ENCODE data around the gene ADAMTSL5.

Gene ADAMTSL5

DNA sequence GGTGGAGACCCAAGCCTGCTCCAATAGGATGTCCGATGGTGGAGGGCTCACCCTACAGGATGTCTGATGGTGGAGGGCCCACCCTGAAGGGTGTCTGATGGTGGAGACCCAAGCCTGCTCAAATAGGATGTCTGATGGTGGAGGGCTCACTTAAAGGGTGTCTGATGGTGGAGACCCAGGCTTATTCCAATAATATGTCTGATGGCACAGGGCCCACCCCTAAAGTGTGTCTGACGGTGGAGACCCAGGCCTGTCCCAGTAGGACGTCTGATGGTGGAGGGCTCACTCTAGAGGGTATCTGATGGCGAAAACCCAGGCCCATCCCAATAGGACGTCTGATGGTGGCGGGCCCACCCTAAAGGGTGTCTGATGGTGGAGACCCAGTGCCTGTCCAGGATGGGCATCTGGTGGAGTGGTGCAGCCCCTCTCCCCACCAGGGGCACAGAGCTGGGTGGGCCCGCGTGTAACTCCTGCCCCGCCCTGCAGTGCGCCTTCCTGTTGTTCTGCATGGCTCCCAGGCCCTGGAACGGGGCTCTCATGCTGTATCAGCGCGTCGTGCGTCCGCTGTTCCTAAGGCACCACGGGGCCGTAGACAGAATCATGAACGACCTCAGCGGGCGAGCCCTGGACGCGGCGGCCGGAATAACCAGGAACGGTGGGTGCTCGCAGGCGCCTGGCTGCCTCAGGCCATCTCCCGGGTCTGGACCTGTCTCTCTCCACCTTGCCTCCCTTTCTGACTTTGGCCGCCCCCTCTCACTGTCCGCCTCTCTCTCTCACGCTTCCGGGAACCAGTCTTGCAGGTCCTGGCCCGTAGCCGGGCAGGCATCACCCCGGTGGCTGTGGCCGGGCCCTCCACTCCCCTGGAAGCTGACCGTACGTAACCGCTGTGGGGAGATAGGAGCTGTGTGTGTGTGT is 16.8 kb downstream of the ADAMTSL5 start:
- DNase-seq (ENCODE audit: low read depth, low spot score) = no peak

DNA sequence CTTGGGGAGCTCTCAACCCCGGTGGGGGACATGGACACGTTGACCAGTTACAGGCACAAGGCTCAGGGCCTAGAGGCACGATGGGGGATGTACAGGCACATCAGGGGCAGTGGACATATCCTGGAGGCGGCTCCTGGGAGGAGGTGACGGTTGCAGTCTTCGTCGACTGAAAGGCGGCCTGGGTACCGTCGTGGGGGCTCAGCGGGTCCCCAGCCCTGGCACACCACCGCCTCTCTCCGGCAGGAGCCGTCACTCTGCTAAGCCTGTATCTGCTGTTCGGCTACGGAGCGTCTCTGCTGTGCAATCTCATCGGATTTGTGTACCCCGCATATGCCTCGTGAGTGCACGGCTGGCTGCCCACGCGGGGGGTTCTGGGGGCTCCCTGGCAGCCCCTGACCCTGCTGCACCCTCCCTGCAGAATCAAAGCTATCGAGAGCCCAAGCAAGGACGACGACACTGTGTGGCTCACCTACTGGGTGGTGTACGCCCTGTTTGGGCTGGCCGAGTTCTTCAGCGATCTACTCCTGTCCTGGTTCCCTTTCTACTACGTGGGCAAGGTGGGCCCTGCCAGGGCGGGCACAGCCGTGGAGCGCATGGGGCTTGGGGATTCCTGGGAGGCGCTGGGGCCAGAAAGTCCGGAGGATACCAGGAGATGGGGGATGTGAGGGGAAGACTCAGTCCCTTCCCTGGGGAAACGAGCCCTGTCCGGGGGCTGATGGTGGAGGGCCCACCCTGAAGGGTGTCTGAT is 17.6 kb downstream of the ADAMTSL5 start:
- DNase-seq (ENCODE audit: low read depth, low spot score) = no peak

DNA sequence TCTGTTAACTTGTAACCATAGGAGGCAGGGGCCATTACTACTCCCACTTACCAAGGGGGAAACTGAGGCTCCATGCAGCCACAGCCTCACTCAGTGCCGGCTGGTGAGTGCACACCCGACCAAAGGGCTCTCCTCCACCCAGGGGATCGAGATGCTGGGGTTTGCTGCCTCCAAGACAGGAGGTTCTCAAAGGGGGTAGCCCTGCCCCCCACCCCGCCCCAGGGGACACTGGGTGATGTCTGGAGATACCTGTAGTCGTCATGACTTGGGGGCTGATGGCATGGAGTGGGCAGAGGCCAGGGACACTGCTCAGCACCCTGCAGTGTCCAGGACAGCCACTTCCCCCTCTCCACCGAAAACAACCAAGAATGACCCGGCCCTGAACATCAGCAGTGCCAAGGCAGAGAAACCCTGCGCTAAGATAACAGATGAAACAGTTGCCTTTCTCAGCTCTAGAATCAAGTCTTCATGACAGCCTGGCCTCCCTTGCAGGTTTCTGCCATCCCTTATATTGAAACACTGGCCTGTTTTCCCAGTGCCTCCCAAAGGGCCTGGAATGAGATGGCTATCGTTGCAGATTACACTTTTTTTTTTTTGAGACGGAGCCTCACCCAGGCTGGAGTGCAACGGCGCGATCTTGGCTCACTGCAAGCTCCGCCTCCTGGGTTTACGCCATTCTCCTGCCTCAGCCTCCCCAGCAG is 18.6 kb downstream of the ADAMTSL5 start:
- no peak for DNase-seq (ENCODE audit: low read depth, low spot score)

DNA sequence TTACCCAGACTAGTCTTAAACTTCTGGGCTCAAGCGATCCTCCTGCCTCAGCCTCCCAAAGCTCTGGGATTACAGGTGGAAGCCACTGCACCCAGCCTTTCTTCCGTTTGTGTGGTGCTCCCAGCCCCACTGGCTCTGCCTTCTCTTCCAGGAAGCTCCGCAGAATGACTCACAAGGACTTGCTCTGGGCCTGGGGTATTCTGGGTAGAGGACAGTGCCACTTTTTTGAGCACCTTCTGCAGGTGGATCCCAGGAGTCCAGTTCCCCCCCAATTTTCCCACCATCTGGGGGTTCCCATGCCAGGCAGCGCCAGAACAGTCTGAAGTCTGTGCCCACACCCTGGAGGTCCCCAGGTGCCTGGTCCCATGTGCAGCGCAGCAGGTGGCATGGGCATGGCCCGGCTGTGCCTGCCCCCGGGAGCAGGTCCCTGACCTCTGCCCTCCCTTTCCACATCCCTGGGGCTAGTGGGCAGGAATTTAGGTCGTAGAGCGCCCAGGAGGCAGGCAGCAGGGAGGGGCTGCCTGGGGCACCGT is 20.3 kb downstream of the ADAMTSL5 start:
- DNase-seq (ENCODE audit: low read depth, low spot score) = no peak

DNA sequence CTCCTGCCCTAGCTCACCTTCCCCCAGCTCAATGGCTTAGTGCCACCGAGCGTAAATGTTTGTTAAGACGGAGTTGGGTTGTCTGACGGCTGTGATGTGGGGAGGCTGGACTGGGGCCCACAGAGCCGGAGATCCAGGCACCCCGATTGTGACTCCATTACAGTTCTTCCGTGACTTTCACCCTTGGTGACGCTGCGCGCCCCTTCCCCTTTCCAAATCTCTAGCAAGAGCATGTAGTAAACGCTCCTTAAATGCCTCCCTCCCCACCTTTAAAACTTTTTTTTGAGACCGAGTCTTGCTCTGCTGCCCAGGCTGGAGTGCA is 21.0 kb downstream of the ADAMTSL5 start:
- DNase-seq (ENCODE audit: low read depth, low spot score) = no peak

DNA sequence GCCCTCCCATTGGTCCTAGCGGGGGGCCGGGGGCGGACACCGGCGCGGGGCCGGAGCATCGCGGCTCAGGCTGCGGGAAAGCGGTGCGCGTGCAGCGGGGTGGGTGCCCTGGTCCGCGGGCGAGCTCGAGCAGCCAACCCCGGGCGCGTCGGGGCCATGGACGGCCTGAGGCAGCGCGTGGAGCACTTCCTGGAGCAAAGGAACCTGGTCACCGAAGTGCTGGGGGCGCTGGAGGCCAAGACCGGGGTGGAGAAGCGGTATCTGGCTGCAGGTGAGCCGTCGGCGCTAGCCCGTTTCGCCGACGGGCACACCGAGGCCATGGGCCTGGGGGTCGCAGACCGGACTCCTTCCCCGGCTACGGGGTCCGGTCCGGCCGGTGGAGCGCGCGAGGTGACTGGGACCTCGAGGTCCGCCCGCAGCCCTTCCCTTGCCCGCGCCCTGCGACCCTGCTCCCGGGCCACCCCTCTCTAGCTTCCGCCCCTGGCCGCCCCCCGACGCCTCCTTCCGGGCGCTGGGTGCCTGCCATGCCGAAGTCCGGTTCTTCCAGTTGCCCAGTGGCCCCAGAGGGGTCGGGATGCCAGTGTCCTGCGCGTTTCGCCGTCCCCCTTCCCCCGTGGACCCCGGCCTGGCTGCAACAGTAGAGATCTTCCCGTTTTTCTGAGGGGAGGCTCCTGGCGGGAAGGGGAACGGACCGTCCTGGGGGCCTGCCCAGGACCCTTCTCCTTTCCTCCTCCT is 21.5 kb downstream of the ADAMTSL5 start, which contains the start of gene REEP6:
TSS of gene REEP6 (plus strand) at position 68 of the 735 bp plus-strand sequence. CDS start at position 157, 89 bp downstream.
- DNase-seq (ENCODE audit: low read depth, low spot score) = no peak

DNA sequence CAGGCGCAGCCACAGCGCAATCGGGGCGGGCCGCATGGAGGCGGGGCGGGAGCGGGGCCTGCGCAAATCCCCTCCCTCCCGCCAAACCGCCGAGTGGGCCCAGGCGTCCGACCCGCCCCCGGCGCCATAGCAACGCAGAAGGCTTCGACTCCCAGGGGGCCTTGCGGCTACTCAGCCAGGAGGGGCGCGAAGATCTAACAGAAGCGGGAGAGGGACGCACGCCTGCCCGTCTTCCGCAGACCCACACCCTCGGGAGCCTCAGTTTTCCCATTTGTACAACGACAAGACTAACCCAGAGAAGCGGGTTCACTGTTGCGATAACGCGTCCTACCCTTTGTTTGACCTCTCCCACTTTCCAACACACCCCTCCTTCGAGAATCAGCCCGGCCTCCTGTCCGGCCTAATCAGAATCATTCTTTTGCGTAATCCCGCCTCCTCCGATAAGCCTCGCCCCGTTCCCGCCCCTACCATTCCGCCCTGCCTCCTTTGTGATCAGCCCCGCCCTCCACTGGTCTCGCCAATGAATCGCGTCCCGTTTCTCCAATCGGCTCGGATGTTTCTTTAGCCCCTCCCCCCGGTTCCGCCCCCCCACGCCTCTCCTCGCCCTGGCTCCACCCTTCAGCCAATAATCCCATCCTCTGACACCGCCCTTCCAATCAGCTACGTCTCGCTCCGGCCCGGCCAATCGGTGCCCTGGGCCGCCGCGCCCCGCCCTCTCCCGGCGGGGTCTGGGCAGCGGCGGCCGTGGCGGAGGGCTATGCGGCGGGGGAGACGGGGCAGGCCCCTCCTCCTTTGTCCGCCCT is 22.3 kb downstream of the ADAMTSL5 start, which contains the start of gene PCSK4:
TSS of gene PCSK4 (minus strand) at position 40 of the 803 bp plus-strand sequence. CDS start at position 36, 4 bp downstream.
- DNase-seq (ENCODE audit: low read depth, low spot score) = peak; percentile 99

DNA sequence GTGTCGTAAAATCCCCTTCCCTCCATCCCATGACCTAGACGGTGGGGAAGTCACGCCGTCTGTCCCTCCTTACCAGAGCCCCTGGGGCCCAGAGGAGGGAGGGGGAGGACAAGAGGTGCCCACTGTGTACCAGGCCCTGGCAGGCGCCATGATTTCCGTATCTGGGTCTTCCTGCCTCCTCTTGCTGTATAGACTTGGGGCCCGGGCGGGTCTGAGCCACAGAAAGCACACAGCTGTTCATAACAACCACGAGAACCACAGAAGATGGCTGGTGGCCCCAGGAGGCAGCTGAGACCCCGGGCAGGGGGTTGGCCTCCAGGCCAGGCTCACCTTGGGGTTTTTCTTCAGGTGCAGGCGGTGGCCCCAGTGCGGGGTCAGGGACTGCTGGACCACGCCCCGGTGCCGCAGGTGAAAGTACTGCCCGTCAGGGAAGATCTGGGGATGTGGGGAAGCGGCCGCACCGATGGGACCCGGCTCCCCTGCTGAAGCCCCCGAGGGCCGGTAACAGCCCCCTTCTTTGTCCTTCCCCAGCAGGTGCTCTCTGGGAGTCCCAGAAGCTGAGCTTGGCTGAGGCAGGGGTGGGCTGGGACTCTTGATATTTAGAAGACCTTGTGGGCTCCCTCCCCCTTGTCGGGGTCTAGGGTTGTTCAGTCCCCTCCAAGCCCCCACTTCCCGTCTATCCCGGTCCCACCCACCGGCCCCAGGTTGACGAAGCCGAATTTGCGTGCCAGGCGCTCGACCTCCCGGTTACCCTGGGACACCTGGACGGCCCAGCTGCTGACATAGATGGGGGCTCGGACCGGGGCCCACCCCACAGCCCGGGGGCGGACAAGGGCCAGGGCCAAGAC is 23.1 kb downstream of the ADAMTSL5 start:
- no peak for DNase-seq (ENCODE audit: low read depth, low spot score)

DNA sequence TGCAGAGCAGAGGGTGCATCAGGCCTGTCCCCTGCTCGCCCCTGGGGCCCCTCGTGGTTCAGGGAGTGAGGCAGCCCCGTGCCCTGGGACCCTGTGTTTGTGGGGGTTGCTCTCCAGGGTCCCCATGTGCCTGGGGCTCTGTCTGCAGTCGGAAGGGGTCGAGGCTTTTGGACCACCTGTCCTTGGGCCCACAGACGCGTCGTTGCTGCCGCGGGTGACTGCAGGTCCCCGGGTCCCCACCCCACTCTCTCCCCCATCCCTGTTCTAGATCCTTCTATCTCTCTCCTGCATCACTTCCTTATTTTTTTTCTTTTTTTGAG is 24.6 kb downstream of the ADAMTSL5 start:
- no peak for DNase-seq (ENCODE audit: low read depth, low spot score)

DNA sequence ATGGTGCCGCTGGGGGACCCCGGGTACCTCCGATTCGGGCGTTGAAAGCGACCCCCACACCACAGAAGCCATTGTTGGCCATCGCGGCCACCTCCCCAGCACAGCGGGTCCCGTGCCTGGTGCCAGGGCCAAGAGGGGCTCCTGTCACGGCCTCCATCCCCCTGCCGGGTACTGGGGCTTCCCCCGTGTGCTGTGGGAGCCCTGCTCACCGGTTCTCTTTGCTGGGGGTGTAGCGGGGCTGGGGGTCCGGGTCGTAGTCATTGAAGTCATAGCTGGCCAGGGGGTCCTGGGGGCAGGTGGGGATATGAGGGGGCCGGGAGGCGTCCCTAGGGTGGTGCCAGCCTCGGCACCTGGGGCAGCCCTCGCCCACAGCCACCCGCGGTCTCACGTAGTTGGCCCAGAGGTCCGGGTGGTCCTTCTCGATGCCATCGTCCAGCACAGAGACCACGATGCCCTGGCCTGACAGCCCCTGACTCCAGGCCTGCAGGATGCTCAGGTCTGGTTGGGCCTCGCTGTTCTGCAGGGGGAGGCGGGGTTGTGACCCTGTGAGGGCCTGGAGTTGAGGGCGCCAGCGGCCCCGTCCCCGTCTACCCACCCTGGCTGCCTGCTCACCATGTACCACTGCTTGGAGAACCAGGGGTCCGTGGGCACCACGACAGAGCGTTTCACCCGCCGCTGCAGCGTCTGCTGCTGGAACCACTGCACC is 25.1 kb downstream of the ADAMTSL5 start:
- DNase-seq (ENCODE audit: low read depth, low spot score) = no peak

DNA sequence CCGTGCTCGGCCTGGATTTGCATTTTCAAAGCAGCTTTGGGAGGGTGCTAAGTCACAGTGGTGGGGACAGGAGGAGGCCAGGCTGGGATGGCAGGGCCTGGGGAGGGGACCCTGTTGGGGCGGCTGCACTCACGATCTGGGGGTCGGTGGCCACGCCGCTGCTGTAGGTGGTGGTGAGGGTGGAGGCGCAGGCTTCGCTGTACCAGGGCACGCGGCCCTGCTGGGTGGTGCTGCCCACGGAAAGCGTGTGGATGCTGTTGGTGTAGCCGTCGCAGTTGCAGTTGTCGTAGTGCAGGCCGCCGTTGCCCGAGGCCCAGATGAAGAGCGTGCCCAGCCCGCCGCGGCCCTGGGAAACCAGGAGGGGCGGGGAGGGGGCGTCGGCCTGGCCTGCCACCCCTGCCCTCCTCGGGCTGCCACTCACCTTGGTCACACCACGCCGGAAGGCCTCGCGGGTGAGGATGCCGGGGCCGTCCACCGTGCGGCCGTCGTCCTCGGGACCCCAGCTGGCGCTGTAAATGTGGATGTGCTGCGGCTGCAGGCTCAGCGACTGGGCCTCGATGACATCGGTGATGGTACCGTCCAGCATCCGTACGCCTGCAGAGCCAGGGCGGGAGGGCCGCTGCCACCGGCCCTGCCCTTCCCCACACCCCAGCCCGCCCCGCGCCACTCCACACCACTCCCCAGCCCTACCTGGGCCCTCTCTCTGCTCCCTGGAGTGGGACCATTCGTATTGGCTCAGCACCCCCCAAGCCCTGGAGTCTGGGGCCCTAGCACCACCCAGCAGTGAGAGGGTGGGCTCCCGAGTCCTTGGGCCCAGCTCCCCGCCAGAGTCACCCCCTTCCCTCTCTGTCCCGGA is 25.9 kb downstream of the ADAMTSL5 start:
- DNase-seq (ENCODE audit: low read depth, low spot score) = no peak

DNA sequence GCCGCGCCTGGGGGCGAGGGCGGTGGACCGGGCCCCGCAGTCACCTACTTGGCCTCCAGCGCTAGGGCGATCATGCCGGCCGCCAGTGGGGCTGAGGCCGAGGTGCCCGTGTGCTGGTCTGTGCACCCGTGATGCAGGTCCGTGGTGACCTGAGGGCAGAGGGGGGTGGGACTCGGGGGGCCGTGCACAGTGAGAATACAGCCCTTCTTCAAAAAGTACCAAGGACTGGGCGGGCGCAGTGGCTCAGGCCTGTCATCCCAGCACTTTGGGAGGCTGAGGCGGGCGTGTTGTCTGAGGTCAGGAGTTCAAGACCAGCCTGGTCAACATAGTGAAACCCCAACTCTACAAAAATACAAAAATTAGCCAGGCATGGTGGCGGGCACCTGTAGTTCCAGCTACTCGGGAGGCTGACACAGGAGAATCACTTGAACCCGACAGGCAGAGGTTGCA is 28.8 kb downstream of the ADAMTSL5 start:
- DNase-seq (ENCODE audit: low read depth, low spot score) = no peak

DNA sequence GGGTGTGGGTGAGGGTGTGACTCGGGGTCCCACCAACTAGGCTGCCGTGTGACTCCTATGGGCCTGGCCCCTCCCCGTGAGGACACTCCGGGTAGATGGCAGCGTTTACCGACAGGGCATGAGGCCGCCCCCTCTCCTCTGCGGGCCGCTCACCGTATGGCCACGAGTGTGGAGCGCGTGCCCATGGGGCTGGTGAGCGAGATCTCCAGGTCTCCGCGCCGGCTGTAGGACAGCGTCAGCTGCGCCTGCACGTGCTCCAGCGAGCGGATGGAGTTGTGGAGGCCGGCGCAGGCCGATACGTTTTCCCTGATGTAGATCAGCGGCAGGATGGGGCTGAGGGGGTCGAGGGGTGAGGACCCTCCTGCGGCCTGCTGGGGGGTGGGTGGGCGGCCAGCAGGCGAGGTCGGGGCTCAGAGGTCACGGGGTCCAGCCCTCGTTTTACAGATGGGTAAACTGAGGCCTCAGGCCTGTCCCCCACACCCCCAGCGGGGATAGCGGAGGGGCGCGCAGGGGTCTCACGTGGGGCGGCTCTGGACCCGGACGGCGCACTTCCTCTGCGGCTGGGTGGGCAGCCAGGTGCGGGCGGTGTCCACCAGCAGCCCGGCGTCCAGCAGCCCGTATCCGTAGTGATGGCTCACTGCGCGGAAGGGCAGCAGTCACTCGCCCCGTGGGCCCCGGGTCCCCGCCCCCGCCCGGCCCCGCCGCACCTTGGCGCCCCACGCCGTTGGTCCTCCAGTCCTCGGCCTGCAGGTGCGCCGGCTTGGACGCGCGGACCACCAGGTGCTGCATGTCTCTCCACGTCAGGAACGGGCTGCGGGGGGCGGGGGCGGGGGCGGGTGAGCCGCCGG is 29.5 kb downstream of the ADAMTSL5 start:
- DNase-seq (ENCODE audit: low read depth, low spot score) = no peak

DNA sequence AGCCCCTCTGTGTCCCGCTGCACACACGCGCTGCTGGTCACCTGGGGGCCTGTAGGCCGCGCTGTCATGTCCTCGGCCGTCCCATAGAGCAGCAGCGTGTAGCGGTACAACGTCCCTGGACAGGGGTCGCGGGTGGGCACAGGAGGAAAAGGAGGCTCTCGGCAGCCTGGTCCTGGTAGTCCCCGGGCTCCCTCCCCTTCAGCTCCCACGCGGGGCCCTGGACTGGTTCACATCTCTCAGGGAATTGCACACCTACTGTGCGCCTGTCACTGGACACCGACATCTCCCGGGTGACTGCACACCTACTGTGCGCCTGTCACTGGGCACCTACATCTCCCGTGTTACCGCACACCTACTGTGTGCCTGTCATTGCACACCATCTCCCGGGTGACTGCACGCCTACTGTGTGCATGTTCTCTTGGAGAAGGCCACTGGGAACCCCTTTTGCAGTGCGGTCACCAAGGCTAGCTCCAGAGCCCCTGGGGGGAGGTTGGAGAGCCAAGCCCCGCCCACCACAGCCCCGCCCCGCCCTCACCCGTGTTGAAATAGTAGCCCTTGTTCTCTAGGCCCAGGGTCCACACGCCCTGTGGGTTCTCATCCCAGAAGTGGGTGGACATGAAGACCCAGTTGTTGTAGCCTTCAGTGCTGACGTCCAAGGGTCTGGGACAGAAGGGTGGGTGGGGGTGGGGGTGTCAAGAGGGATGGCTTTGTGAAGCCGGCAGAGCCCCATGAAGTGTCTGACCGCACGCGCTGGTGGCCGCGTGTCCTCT is 30.3 kb downstream of the ADAMTSL5 start:
- DNase-seq (ENCODE audit: low read depth, low spot score) = no peak

DNA sequence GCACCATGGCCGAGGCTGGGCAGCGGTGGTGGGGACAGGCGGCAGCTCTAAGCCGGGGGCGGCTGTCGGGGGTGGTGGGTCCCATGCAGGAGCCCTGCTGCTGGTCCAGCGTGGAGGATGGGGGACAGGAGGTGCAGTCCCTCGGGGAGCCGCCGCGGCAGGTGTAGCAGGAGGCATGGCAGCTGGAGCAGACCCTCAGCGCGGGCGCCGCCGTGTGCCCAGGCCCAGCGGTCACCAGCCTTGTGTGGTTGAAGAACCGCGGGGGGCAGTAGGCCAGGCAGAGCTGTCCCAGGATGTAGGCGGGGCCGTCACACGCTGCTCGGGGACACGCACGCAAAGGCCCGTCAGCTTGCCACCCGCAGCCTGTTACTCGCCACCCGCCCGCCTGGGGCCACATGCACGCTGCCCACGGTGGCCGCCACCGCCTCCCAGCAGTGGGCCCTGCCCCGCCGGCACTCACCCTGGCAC is 30.9 kb downstream of the ADAMTSL5 start:
- DNase-seq (ENCODE audit: low read depth, low spot score) = no peak
